HG03280 (cell line): ENCODE data around the gene BCL7C.

Experiments
- ATAC-seq: cut with Tn5 transposase; IDR thresholded peaks from one replicate; pipeline ENCODE4 v1.9.1; 2021; ENCODE audit warnings: mild to moderate bottlenecking, moderate library complexity; ENCODE audit not compliant: unreplicated experiment

BCL7C gene

DNA sequence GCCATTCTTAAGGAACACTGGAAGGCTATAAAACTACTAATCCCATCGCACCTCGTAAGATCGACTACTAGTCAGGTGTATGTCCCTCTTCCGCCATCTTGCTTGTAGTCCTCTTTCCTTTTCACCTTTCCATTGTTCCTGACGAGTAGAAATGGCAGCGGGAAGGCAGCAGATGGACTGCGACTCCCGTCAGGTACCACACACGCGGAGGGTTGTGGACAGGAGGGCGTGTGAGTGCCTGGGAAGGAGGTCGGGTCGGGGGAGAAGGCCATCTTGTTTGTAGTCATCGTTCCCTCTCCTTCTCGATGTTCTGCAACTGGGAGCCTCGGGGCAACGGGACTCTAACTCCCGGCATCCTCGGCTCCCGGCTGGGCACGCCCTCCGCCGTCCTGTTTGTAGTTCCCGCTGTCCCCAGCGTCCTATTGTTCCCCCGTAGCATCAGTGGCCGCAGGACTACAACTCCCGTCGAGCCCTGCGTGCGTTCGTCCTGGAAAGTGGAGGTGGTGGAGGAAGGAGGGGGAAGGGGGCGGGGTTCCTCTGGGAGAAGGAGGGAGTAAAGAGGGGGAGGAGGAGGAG lies 29.2 kb upstream of the BCL7C start:
- peak; percentile 64 for ATAC-seq

DNA sequence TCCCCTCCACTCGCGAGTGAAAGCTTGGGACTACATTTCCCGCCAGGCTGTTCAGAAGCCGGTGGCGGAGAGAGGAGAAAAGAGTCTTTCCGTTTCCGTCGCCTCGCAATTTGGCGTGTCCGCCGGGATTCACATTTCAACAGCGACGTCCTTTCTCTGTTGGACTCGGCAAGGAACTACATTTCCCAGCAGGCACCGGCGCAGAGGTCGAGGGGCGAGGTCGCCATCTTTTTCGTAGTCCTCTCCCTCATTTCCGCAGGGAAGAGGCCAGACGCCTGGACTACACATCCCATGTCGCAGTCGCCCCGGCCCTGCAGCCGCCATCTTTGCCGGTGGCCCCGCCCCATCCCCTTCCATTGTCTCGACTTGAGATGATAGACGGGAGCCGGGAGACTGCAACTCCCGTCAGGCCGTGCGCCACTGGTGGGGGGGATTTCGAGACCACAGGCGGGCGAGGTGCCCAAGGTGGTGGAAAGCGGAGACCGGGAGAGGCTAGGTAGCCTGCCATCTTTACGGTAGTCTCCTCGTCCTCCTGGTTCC lies 28.6 kb upstream of the BCL7C start:
- ATAC-seq = peak; percentile 68

DNA sequence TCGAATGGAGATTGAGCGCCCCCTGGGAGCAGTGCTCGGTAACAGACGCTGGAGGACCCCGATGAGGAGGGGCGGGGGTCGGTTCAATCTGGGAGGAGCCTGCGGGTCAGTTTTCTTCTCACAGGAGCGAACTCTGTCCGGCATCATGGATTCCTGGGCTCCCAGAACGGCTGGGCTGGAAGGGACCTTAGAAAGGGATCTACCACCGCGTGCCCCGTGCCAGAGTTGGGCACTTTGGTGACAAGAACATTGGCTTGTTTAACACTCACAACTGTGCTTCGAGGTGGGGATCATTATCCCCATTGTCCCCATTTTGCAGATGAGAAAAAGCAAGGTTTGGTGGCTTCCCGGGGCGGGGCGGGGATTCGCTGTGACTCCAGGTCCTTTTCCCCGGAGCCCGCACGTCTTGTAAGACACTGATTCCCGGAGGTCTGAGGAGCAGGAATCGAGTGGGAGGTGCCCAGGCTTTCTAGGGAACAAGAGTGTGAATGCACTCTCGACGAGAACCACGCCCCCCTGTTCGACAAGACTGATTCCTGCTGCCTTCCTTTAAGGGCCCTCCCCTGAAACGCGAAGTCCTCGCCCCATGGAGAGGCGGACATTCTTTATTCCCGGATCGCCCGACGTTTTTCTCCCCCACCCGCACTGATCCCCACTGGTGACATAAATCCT lies 28.0 kb upstream of the BCL7C start:
- ATAC-seq = no peak

DNA sequence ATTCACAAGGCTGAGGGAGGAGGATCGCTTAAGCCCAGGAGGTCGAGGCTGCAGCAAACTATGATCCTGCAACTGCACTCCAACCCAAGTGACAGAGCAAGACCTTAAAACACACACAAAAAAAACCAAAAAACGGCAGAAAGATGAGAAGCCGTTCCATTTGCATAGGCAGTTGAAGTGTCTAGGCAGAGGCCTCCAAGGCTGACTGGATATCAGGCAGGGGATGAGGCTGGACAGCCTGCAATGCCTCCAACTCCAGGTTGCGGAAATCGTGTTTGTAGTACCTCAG lies 27.5 kb upstream of the BCL7C start:
- ATAC-seq = no peak

DNA sequence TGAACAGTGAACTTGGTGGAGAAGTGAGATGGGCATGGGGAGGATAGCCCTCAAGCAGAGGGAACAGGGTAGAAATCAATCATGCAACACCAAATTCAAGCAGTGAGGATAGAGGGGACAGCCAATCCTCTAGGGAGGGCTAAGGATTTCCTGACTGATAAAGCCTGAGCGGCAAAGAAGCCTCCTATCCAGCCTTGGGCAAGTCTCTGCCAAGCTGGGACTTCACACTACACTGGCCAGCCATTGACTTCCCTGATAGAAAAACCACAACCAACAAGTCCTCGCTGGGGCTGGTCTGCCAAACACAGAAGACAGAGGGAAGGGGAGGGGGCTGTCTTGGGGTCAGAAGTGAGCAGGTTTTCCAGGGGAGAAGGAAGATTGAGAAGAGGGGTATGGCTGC lies 27.0 kb upstream of the BCL7C start:
- no peak for ATAC-seq

DNA sequence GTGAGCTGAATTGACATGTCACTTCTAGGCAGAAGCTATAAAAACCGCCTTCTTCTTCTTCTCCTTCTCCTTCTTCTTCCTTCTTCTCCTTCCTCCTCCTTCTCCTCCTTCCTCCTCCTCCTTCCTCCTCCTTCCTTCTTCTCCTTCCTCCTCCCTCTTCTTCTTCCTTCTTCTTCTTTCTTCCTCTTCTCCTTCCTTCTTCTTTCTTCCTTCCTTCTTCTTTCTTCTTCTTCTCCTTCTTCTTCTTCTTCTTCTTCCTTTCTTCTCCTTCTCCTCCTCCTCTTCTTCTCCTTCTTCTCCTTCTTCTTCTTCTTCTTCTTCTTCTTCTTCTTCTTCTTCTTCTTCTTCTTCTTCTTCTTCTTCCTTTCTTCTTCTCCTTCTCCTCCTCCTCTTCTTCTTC lies 24.7 kb upstream of the BCL7C start:
- no peak for ATAC-seq

DNA sequence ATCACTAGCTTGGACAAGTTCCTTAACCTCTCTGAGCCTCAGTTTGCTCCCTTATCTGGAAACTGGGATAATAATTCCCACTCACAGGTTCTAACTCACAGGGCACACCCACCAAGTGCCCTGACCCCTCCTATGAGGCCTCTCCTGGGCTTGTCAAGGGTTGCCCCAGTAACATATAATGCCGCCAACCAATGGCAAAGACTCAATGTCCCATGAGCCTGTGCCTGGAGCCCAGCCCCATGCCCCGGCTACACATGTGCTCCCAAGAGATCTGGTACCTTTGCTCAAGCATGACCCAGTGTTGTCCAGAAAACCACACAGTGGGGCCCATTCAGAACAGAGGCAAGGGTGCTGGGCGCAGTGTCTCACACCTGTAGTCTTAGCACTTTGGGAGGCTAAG lies 21.0 kb upstream of the BCL7C start:
- no peak for ATAC-seq

DNA sequence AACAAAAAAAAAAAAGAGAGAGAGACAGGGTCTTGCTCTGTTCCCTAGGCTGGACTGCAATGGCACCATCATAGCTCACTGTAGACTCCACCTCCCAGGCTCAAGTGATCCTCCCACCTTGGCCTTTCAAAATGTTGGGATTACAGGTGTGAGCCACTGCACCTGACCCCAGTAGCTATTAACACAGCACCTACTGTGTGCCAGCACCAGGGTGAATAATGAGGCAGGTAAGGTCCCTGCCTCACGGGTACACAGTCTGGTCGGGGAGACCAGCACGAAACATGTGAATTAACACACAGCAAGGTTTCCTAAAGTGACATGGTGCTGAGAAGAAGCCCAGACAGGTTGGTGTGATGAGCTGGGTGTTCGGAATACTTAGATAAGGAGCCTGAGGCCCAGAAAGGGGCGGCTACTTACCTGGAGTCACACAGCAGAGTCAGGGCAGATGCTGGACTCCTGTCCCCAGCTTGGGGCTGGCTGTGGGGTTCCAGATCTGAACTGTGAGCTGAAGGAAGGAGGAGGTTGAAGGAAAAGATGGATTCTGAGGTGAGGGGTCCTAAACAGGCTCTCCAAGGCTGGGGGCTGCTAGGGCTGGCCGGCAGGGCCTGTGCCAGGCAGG lies 19.0 kb upstream of the BCL7C start:
- ATAC-seq = no peak

DNA sequence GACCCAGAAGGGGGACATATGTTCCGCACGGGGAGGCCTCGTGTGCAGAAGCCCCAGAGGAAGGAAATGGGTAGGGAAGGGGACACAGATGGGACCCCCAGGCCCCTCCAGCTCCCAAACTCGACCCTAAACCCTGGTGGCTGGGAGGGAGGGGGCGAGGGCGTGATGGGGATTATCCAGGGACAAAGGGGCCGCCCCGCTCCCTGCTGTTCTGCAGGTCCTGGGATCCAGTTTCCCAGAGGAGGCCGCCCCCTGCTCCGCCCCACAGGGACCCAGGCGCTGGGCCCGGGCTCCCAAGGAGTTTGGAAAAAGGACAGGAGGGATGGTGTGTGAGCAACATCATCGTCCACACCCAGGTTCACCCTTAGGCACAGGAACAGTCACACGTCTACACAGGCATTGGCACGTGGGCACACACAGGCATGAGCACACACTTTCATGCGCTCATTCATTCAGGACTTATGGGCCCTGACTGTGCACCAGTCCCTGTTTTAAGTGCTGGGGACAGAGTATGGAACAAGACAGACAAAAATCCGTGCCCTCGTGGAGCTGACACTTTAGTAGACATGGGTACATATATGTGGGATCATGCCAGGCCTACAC lies 16.7 kb upstream of the BCL7C start:
- no peak for ATAC-seq

DNA sequence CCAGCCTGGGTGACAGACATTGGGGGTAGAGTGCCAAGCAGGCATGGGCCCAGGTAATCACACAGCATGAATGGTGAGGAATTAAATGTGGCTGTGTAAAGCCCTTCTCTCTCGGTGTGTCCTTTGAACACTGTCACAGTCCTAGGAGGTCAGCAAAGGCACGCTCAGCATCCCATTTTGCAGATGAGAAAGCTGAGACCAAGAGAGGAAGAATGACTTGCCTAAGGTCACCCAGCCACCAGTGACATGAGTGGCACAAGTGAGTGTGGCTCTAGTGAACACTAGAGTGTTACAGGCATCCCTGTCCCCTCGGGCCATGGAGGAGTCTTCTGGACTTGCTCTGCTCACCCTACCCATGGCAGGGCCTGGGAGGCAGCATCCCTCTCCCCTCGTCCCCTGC lies 13.2 kb upstream of the BCL7C start:
- no peak for ATAC-seq

DNA sequence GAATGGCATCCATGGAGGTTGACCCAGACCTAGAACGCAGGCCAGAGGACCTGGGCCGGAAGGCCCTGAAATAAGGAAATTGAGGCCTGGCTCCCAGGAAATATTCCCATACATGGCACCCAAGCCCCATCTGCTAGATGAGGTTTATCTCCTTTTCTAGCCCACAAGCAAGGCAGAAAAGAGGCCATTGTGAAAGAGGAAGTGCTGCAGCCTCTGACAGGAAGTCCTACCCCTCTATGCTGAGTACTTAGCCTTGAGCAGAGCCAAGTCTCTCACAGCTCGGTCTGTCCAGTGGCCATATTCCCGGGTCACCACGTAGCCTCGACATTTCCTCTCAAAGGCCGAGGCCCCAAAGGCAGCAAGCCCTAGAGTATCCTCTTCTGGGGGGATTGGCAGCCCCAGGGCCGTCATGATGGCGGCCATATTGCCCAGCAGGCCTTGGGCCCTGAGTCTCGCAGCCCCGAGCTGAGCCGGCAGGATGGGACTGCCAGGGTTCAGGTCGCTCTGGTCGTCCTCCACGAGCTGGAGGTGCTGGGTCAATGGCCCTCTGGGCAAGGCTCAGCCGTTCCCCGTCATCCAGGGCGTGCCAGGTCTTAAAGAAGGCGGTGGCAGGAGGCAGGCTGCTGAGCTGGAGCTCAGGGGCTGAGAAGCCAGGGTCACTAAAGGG lies 10.4 kb upstream of the BCL7C start:
- ATAC-seq = no peak

DNA sequence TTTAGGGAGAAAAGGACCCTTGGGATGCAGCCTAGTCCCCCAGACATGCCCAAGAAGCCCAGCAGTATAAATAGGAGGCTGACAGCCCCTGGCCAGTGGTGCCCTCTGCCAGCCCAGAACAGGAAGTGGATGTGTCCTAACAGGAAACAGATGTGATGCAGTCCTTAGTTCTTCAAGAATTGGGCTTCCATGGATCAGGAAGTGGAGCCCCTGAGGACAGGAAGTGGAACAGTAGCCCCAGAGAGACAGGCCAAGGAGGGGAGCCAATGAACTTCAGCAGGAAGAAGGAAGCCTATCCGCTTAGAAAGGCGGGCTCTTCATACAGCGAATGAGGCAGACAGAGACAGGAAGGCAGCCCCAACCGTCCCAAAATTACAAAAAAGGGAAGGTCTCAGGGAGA lies 9.7 kb upstream of the BCL7C start:
- ATAC-seq = no peak

DNA sequence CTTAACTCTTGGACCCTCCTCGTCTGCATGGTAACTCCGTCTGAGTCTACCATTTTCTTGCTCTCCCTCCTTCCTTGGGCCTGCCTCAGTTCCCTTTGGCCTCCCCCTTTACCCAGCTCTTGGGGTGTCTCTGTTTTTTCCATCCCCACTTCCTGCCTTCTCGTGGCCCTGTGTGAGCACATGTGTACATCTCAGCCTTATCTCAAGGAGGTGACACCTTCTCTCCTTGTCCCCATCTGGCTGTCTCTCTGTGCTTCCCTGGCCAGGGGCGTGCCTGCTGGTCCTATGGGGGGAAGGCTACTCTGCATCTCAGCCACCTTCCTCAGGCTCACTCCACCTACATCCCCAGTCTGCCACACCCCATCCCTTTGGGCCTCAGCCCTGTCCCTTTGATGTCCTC lies 9.1 kb upstream of the BCL7C start:
- no peak for ATAC-seq

DNA sequence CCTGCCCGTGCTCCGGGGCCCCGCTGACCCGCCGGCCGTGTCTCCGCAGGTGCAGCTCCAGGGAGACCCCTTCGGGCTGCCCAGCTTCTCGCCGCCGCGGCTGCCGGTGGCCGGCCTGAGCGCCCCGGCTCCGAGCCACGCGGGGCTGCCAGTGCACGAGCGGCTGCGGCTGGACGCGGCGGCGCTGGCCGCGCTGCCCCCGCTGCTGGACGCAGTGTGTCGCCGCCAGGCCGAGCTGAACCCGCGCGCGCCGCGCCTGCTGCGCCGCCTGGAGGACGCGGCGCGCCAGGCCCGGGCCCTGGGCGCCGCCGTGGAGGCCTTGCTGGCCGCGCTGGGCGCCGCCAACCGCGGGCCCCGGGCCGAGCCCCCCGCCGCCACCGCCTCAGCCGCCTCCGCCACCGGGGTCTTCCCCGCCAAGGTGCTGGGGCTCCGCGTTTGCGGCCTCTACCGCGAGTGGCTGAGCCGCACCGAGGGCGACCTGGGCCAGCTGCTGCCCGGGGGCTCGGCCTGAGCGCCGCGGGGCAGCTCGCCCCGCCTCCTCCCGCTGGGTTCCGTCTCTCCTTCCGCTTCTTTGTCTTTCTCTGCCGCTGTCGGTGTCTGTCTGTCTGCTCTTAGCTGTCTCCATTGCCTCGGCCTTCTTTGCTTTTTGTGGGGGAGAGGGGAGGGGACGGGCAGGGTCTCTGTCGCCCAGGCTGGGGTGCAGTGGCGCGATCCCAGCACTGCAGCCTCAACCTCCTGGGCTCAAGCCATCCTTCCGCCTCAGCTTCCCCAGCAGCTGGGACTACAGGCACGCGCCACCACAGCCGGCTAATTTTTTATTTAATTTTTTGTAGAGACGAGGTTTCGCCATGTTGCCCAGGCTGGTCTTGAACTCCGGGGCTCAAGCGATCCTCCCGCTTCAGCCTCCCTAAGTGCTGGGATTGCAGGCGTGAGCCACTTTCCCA lies 8.4 kb upstream of the BCL7C start:
- ATAC-seq = no peak

DNA sequence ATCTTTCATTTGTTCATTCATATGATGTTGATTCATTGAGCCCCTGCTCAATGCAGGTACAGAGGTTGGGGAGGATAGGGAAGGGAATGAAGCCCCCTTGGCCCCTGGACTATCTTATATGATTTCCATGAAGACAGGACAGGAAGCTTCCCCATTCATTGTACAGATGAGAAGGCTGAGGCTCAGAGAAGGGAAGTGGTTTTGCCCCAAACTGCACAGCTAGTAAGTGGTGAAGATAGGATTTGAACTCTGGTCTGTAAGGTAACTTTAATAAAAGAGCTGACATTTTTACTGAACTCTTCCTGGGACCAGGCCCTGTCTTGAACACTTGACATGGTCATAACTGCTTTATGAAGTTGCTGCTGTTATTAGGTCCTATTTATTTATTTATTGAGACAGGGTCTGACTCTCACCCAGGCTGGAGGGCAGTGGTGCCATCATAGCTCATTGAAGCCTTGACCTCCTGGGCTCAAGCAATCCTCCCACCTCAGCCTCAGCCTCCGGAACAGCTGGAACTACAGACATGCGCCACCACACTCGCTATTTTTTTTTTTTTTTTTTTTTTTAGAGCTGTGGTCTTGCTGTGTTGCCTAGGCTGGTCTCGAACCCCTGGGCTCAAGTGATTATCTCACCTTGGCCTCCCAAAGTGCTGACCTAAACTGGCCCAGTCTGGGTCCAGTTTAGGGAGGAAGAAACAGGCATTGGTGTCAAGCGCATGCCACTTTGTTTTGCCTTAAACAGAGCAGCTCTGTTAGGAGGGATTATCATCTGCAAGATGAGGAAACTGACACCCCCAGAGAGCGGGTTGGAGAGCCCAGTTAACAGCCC lies 7.5 kb upstream of the BCL7C start:
- no peak for ATAC-seq

DNA sequence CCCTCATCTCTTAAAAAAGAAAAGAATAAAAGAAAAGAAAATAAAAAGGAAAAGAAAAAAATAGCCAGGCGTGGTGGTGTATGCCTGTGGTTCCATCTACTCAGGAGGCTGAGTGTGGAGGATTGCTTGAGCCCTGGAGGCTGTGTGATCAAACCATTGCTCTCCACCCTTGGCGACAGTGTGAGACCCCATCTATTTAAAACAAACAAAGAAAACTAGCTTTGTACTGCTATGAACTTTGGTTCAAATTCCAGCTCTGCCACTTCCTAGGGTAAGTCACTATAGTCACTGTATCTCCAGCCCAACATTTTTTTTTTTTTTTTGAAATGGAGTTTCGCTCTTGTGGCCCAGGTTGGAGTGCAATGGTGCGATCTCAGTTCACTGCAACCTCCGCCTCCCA lies 6.7 kb upstream of the BCL7C start:
- no peak for ATAC-seq

DNA sequence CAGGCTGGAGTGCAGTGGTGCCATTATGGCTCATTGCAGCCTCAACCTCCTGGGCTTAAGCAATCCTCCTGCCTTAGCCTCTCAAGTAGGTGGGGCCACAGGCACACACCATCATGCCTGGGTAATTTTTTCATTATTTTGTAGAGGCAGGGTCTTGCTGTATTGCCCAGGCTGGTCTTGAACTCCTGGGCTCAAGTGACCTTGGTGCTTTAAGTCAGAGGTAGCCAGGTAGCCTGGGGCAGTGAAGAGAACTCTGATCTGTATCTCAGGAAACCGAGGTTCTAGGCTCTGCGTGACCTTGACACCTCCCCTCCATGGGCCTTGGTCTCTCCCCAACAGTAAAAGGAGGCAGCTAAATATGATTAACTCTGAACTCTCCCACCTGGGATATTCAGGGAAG lies 5.9 kb upstream of the BCL7C start:
- no peak for ATAC-seq

DNA sequence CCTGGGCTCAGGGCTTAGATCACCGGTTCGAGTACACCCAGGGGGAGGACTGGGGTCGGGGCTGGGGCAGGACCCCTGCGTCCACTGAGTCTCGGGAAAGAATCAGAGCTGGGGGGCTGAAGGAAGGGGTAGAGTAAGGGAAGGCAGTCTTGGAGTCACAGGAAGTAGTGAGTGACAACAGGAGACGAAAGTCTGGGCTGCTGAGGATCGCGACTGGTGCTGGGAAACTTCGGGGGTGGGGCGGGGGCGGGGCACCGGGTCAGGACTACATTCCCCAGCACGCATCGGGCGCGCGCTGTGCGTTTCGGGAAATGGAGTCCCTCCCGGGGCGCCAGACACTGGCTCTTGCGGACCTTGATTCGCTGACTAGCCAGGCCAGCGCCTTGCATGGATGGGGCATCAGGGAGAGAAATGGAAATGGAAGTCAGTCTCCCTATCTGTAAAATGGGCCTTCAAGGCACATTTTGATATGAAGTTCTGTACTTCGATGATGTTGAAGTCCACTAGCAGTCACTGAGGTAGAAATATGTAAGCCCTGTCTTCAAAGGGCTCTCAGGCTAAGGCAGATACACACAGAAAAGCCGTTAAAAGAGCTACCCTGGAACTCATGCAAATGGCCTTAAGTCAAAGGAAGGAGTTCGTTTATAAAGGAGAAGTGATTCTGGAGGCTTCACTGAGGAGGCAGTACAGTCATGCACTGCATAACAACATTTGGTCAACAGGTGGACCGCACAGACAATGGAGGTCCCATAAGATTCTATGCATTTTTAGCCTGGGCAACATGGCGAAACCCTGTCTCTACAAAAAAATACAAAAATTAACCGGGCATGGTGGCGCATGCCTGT lies 3.2 kb upstream of the BCL7C start:
- peak; percentile 48 for ATAC-seq
